ENCODE measurements around the gene FUOM. TPM values are rescaled to one million over a fixed set of nuclear protein-coding genes. Genes with fewer than 3 reads are reported as not detected.

Gene FUOM
- polyA plus RNA-seq, 1 of the 3 experiments (the other 2 are of a cell fraction) = 32.5 TPM

- no peak overlapping the region for H3K4me2 ChIP-seq
- H3K27ac ChIP-seq (ENCODE audit: low read depth in 2 of 2, low read length in 1 of 2) = no peak overlapping the region
- TF ChIP-seq CTCF (IDR thresholded peaks at IDR 0.05) (no peak), SIN3A (IDR thresholded peaks at IDR 0.05; ENCODE audit: borderline replicate concordance, low read depth, low read length) (no peak), TCF12 (IDR thresholded peaks at IDR 0.05) (no peak), TEAD4 (IDR thresholded peaks at IDR 0.05; ENCODE audit: borderline replicate concordance, insufficient read depth) (no peak), GATA2 (CRISPR knock-in tag; IDR thresholded peaks at IDR 0.05) (no peak), USF2 (IDR thresholded peaks at IDR 0.05; ENCODE audit: borderline replicate concordance, low read depth, low read length) (no peak), FOSL2 (IDR thresholded peaks at IDR 0.05; ENCODE audit: borderline replicate concordance, low read depth) (no peak), FOXJ3 (CRISPR knock-in tag; IDR thresholded peaks at IDR 0.05) (no peak), SMC3 (IDR thresholded peaks at IDR 0.05; ENCODE audit: low read depth, low read length) (no peak), RAD21 (IDR thresholded peaks at IDR 0.05; ENCODE audit: low read length) (no peak), JUND (IDR thresholded peaks at IDR 0.05) (no peak), POLR2AphosphoS5 (IDR thresholded peaks at IDR 0.05; ENCODE audit: low read depth, low read length) (no peak), MAX (IDR thresholded peaks at IDR 0.05; ENCODE audit: low read depth) (no peak), MEF2A (IDR thresholded peaks at IDR 0.05; ENCODE audit: borderline replicate concordance, low read depth) (no peak), PBX3 (IDR thresholded peaks at IDR 0.05) (no peak), IRF3 (IDR thresholded peaks at IDR 0.05; ENCODE audit: low read depth, low read length) (no peak), CHD2 (IDR thresholded peaks at IDR 0.05; ENCODE audit: low read length, partially characterized antibody) (no peak), EP300 (IDR thresholded peaks at IDR 0.05; ENCODE audit: borderline replicate concordance in 1 of 2, low read depth in 1 of 2, low read length in 1 of 2) (no peak)
- H4K20me1 ChIP-seq (ENCODE audit: insufficient read depth) = 0 out of 2 replicates have a peak, but pooled peaks cover under 1% of the 10 kb centered on the region
- H3K27me3 ChIP-seq (ENCODE audit: insufficient read depth) = no peaks in the 10 kb centered on the region
- CTCF ChIA-PET = interaction anchor here (1.0 to 3.6 kb wide), 5 partner anchors 8 to 47 kb away, joined by 3 to 15 read pairs (median 7); no protein-coding TSS in a partner anchor
- H3K36me3 ChIP-seq (replicated peaks in 1 of 2; ENCODE audit: control insufficient read depth in 1 of 2, insufficient read depth in 2 of 2, low read length in 1 of 2) = peaks cover 7 to 26% of the 10 kb centered on the region in 2 experiments
- H3K9ac ChIP-seq = no peak overlapping the region
- H3K9me2 ChIP-seq = no peaks in the 10 kb centered on the region
- POLR2A ChIA-PET = interaction anchor here (1.2 kb wide), 1 partner anchor 9 kb away, joined by 3 read pairs; no protein-coding TSS in a partner anchor
- peaks cover 11% of the 10 kb centered on the region for H3F3A ChIP-seq (replicated peaks; ENCODE audit: insufficient read depth)
- H3K4me1 ChIP-seq (ENCODE audit: control insufficient read depth in 1 of 2, insufficient read depth in 2 of 2, low read depth in 1 of 2, low read length in 1 of 2) = peaks cover 0 to 9% of the 10 kb centered on the region in 2 experiments; a peak in 1 of 4 replicates
- no peak overlapping the region for H2AFZ ChIP-seq (ENCODE audit: low read depth)
- 94% methylated on average over 11 of the region's 12 CpGs for WGBS (ENCODE audit: low lambda C conversion rate)
- no peak overlapping the region for H3K4me3 ChIP-seq (ENCODE audit: low read depth in 2 of 2, low read length in 1 of 2)
- DNase-seq = no peak
- no peaks in the 10 kb centered on the region for H3K9me3 ChIP-seq
- H3K79me2 ChIP-seq (ENCODE audit: insufficient read depth) = no peaks in the 10 kb centered on the region
These were observed 42.9 kb downstream of the FUOM start for GRCh38 chr10:133314911-133315310.

Measured in SK-N-SH (cell line).